Measurements from ENCODE around the gene CCDC17. TPM values are rescaled to one million over a fixed set of nuclear protein-coding genes. Genes with fewer than 3 reads are reported as not detected.
A peak's percentile ranks its signal among the peaks of the same experiment; 100 is the strongest.

CCDC17 gene
- total and polyA plus RNA-seq, 2 of the 8 experiments (the other 6 are each of a cell fraction or from before 2014, with no cell fraction given): 0.95 to 2.0 TPM

DNA sequence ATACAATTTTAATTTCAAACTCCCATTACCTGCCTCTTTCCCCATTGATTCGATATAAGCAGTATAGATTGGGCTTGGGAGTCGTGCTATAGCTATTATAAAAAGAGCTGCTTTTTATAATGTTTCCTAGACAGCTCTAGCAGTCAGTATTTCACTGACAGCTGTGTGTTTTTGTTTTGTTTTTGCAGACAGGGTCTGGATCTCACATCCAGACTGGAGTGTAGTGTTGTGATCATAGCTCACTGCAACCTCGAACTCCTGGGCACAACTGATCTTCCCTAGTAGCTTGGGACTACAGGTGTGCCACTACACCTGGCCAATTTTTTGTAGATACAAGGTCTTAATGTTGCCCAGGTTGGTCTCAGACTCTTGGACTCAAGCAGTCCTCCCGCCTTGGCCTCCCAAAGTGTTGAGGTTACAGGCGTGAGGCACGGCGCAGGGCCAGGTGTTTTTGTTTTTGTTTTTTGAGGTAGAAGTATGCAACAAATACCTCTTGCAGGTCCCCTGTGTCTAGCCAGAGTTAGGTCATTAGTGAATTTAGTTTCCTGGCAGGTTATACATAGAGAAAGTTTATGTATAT is 38.3 kb downstream of the CCDC17 start:
- Histone ChIP-seq H2AFZ (ENCODE audit: low read length) (no peak overlapping the region), H4K5ac (ENCODE audit: insufficient read length, low read depth, low read length) (no peak overlapping the region), H4K20me1 (replicated peaks in 1 of 2; ENCODE audit: control insufficient read depth in 1 of 2, insufficient read depth in 2 of 2, low read length in 2 of 2) (peaks cover 36 to 41% of the 10 kb centered on the region in 2 experiments), H3K36me3 (ENCODE audit: control insufficient read depth in 2 of 4, insufficient read depth in 4 of 4, low read length in 3 of 4) (peaks cover 0 to 17% (median 5%) of the 10 kb centered on the region in 4 experiments; a peak in 3 of 8 replicates), H2BK12ac (ENCODE audit: low read depth, low read length) (no peak overlapping the region), H3K18ac (ENCODE audit: extremely low read depth, low read length) (no peak overlapping the region), H3K9ac (replicated peaks in 1 of 4; ENCODE audit: extremely low read depth in 1 of 4, low read depth in 3 of 4, low read length in 3 of 4) (peak overlapping the region; percentile 50 to 100 (median 100)), H3K4me1 (replicated peaks in 1 of 4; ENCODE audit: control insufficient read depth in 3 of 4, insufficient read depth in 4 of 4, low read length in 3 of 4) (peaks cover 0 to 12% (median 1%) of the 10 kb centered on the region in 4 experiments; a peak in 4 of 7 replicates), H2BK120ac (replicated peaks; ENCODE audit: low read depth, low read length) (no peak overlapping the region), H2AK5ac (ENCODE audit: low read depth, low read length) (no peak overlapping the region), H3K79me2 (ENCODE audit: control insufficient read depth in 1 of 2, insufficient read depth in 2 of 2, low read length in 2 of 2) (peaks cover 58 to 66% of the 10 kb centered on the region in 2 experiments), H3K9me3 (ENCODE audit: insufficient read depth in 2 of 2, low read depth in 1 of 2, low read length in 1 of 2) (no peaks in the 10 kb centered on the region), H3K79me1 (ENCODE audit: low read depth, low read length) (no peaks in the 10 kb centered on the region; the same call in 1 of the 2 replicates), H2BK15ac (ENCODE audit: low read length) (no peak overlapping the region), H3K27me3 (replicated peaks in 1 of 4; ENCODE audit: control insufficient read depth in 3 of 4, extremely low read depth in 1 of 4, insufficient read depth in 3 of 4, low read length in 3 of 4) (no peaks in the 10 kb centered on the region), H3K4me2 (ENCODE audit: insufficient read depth in 1 of 2, low read depth in 2 of 2, low read length in 2 of 2) (peak overlapping the region; percentile 78 to 93), H4K91ac (replicated peaks; ENCODE audit: insufficient read length, low read length) (no peak overlapping the region), H4K8ac (ENCODE audit: extremely low read depth, insufficient read depth, low read length) (no peak overlapping the region), H3K4ac (replicated peaks; ENCODE audit: insufficient read length, low read depth, low read length) (no peak overlapping the region), H3K14ac (ENCODE audit: insufficient read length) (no peak overlapping the region), H2BK20ac (ENCODE audit: low read length) (no peak overlapping the region), H3K56ac (replicated peaks; ENCODE audit: insufficient read length, low read depth, low read length) (no peak overlapping the region), H2BK5ac (ENCODE audit: low read depth, low read length) (peak overlapping the region; percentile 60; the same call in 1 of the 2 replicates), H3K23ac (ENCODE audit: insufficient read length) (no peak overlapping the region), H3K23me2 (ENCODE audit: low read depth, low read length) (peaks cover 12% of the 10 kb centered on the region), H3K27ac (ENCODE audit: low read depth, low read length) (peak overlapping the region; percentile 16; the same call in 1 of the 2 replicates), H3K4me3 (ENCODE audit: extremely low read depth in 1 of 4, insufficient read depth in 2 of 4, low read depth in 3 of 4, low read length in 4 of 4) (peak overlapping the region; percentile 82 to 100 (median 94))
- ChIA-PET POLR2A (ENCODE audit: partially characterized antibody) (interaction anchor here (0.6 to 13.7 kb wide), 32 partner anchors 9 to 1126 kb away, joined by 3 to 181 read pairs (median 10); partner anchors contain the start of genes AKR1A1, CCDC163, CCDC17 and GPBP1L1), CTCF (ENCODE audit: partially characterized antibody) (interaction anchor here (0.8 to 1.8 kb wide), 3 partner anchors 15 to 73 kb away, joined by 3 to 9 read pairs (median 7); no protein-coding TSS in a partner anchor)
- FAIRE-seq: no peak
- DNase-seq (ENCODE audit: low read depth in 1 of 2, low spot score in 2 of 2): peak in 1 of 2 experiments; percentile 40
- WGBS, 2 experiments (ENCODE audit: extremely low coverage in 1 of 2, insufficient coverage in 1 of 2, insufficient read length in 1 of 2, insufficient replicate concordance in 2 of 2, low coverage in 1 of 2, low lambda C conversion rate in 2 of 2, missing lambda C conversion rate in 1 of 2): 44% methylated on average over 7 of the region's 7 CpGs; no CpG with 5 or more reads in 1 of the 2 experiments
- TF ChIP-seq PHF8 (conservative IDR thresholded peaks at IDR 0.05; ENCODE audit: low read depth, low read length): no peak
- no peak for TF ChIP-seq SP2 (IDR thresholded peaks at IDR 0.05; ENCODE audit: low read length)
- no peak for TF ChIP-seq SIX5 (IDR thresholded peaks at IDR 0.05; ENCODE audit: low read depth, low read length)
- no peak for TF ChIP-seq RAD21 (IDR thresholded peaks at IDR 0.05 in 1 of 2, conservative IDR thresholded peaks at IDR 0.05 in 1 of 2; ENCODE audit: low read depth in 2 of 2, low read length in 2 of 2)
- no peak for TF ChIP-seq NRF1 (IDR thresholded peaks at IDR 0.05; ENCODE audit: low read depth, low read length)
- TF ChIP-seq BCL11A (IDR thresholded peaks at IDR 0.05; ENCODE audit: low read depth in 2 of 2, low read length in 2 of 2): no peak
- TF ChIP-seq SIRT6 (IDR thresholded peaks at IDR 0.05; ENCODE audit: low read length): no peak
- TF ChIP-seq HDAC2 (IDR thresholded peaks at IDR 0.05; ENCODE audit: borderline replicate concordance in 1 of 2, low read depth in 2 of 2, low read length in 2 of 2): no peak
- no peak for TF ChIP-seq JUN (IDR thresholded peaks at IDR 0.05; ENCODE audit: low read depth, low read length)
- TF ChIP-seq SIN3A (conservative IDR thresholded peaks at IDR 0.05 in 1 of 2, IDR thresholded peaks at IDR 0.05 in 1 of 2; ENCODE audit: low read depth in 1 of 2, low read length in 2 of 2): no peak
